ENCODE measurements around the gene THOC7. TPM values are rescaled to one million over a fixed set of nuclear protein-coding genes. Genes with fewer than 3 reads are reported as not detected.
A peak's percentile ranks its signal among the peaks of the same experiment; 100 is the strongest.

THOC7 gene
- total RNA-seq, 1 donor: 68.0 TPM

DNA sequence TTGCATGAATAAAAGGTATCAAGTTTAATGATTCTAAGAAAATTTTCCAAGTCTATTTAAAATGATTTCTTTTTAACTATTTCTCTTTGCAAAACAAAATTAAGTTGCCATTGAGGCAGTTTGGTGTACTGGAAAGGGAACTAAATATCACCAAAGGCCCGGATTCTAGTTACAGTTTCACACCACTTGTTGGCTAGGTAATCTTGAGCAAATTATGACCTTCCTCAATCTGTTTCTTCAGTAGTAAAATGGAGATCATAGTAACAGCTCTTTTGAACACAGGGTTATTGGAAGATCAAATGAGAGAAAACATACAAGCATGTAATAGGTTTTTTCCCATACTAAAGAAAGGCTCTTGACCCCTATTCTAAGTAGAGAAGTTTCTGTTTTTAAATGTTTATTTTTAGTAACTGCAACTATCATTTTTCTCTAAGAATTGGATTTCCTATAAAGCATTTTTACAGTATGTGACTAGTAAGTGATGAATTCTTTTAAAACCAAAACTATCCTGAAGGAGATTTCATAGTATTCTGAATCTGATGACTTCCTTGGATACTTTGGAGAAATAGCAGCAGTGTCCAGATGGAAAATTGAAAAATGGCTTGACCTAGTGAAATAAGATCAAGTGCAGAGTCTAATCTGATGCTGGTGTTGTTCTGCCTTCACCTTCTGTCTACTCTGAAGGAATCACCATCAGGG is 32.9 kb upstream of the THOC7 start:
- no peak overlapping the region for H3K4me3 ChIP-seq (ENCODE audit: low read depth, low read length)
- DNase-seq (ENCODE audit: low read depth): peak; percentile 24
- TF ChIP-seq, protein P1, sequence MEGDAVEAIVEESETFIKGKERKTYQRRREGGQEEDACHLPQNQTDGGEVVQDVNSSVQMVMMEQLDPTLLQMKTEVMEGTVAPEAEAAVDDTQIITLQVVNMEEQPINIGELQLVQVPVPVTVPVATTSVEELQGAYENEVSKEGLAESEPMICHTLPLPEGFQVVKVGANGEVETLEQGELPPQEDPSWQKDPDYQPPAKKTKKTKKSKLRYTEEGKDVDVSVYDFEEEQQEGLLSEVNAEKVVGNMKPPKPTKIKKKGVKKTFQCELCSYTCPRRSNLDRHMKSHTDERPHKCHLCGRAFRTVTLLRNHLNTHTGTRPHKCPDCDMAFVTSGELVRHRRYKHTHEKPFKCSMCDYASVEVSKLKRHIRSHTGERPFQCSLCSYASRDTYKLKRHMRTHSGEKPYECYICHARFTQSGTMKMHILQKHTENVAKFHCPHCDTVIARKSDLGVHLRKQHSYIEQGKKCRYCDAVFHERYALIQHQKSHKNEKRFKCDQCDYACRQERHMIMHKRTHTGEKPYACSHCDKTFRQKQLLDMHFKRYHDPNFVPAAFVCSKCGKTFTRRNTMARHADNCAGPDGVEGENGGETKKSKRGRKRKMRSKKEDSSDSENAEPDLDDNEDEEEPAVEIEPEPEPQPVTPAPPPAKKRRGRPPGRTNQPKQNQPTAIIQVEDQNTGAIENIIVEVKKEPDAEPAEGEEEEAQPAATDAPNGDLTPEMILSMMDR (IDR thresholded peaks at IDR 0.05; ENCODE audit: insufficient read depth, low read length): no peak

DNA sequence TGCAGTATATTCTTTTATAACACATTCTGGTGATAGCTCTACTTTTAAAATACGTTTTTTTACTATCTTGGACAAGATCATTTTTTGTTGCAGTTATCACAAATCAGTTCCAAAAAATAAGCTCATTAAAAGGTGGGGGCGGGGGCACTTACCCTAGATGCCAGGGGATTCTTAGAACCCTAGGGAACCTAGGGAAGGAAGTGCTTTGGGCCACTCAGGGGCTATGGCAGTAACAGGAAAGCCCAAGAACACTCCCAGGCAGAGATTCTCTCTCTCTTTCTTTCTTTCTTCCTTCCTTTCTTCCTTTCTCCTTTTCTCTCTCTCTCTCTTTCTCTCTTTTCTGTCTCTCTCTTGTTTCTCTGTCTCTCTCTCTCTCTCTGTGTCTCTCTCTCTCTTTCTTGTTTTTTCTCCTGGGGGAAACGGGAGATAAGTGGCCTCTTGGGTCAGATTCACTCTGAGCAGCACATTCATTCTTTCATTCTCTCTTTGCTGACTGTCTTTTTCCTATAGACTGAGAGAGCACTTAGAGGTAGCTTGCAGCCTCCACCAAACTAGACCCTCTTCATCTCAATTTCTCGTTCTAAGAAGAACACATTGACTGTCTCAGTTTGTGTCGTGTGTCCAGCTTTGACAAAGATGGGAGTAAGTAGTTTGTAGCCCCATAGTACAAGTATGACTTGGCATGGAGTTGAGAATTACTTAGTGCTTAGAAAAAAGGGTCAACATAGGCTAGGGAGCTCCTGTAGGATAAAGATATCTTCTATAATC is 32.0 kb upstream of the THOC7 start:
- H3K4me3 ChIP-seq (ENCODE audit: low read depth, low read length): no peak overlapping the region
- DNase-seq (ENCODE audit: low read depth): no peak
- TF ChIP-seq, protein P1 (IDR thresholded peaks at IDR 0.05; ENCODE audit: insufficient read depth, low read length): no peak

DNA sequence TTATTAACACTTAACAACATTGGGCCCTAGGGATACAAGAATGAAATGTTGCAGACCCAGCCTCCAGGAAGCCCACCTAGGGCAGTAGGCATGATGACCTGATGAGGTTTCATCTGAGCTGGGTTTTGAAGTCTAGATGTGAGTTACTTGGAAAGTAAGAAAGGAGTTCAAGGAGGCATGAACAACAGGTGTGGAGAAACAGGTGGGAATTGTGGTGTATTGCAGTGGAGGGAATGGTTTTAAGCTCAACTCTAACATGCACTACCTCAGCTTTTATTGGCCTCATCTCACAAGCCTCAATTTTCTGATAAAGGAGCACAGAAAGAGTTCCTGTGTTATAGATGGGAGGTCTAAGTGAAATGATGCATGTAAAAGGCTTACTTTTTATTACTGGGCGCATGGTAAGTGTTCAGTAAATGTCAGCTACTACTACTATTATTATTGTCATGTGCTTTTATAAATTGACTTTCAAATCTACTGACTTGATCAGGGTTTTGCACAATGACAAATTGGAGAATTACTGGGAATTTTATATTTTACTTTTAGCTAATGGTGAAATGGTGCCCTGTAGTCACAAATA is 29.3 kb upstream of the THOC7 start:
- no peak for DNase-seq (ENCODE audit: low read depth)
- TF ChIP-seq, protein P1 (IDR thresholded peaks at IDR 0.05; ENCODE audit: insufficient read depth, low read length): no peak
- no peak overlapping the region for H3K4me3 ChIP-seq (ENCODE audit: low read depth, low read length)

DNA sequence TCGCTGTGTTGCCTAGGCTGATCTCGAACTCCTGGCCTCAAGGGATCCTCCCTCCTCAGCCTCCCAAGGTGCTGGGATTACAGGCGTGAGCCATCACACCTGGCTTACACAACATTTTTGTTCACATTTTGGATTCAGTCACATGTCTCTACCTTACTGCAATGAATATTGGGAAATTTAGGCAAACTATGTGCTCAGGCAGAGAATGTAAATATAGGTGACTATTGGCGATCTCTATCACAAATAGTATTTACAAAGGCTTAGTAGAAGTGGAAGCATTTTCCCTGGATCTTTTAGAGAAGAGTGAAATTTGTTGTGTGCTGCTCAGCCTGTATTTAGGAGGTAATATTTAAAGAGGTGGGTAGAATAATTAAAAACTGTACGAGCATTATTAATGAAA is 27.9 kb upstream of the THOC7 start:
- TF ChIP-seq, protein P1 (IDR thresholded peaks at IDR 0.05; ENCODE audit: insufficient read depth, low read length): no peak

DNA sequence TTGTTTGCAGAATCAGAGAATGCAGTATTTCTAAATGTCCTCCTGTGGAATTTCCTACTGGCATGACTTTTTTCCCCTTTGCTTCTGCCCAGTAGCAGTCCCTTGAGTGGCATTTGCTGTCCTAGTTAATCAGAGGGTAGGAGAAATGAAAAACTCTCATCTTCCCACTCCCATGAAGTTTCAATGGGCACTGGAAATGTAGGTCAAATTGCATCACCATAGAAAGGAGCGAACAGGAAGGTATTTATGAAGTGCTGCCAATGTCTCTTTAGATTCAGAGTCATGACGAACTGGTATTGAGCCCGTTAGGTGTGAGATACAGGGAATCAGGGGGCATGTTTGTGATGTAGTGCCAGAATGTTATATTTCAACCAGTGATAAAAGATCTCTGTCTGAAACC is 23.3 kb upstream of the THOC7 start:
- no peak overlapping the region for H3K4me3 ChIP-seq (ENCODE audit: low read depth, low read length)
- no peak for DNase-seq (ENCODE audit: low read depth)
- TF ChIP-seq, protein P1 (IDR thresholded peaks at IDR 0.05; ENCODE audit: insufficient read depth, low read length): no peak

More for the DNA sequence above, 27.9 kb upstream of the THOC7 start:
- H3K4me3 ChIP-seq (ENCODE audit: low read depth, low read length): no peak overlapping the region
- no peak for DNase-seq (ENCODE audit: low read depth)

DNA sequence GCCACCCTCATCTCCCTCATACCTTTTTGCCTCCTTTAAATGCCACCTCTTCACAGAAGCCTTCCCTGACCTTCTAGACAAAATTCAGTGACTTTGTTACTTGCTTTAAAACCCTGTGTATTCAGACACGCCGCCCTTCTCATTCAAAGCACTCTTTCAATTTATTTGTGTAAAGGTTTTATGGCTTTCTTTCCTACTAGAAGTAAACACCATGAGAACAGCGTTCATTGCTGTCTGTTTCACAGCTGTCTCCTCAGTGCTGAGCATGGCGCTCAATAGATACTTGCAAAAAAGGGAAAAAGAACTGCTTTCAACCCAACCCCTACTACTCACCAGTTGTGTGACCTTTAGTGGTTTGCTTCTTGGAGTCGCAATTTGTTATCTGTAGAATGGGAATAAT is 17.0 kb upstream of the THOC7 start:
- no peak for DNase-seq (ENCODE audit: low read depth)
- TF ChIP-seq, protein P1 (IDR thresholded peaks at IDR 0.05; ENCODE audit: insufficient read depth, low read length): no peak
- no peak overlapping the region for H3K4me3 ChIP-seq (ENCODE audit: low read depth, low read length)
